Inflammatory macrophage treated with lipopolysaccharide for 4 hours (primary cell): Measurements from ENCODE around the gene MYO1F.
A peak's percentile ranks its signal among the peaks of the same experiment; 100 is the strongest.
"Not testable (repeated sequence)": the region's sequence is repeated elsewhere in the genome, so short reads cannot be mapped to it uniquely, and the experiment has no call there.

Experiments
- DNase-seq: peaks from one replicate; pipeline ENCODE4 v3.0.0-alpha.2; 2020

The MYO1F gene

DNA sequence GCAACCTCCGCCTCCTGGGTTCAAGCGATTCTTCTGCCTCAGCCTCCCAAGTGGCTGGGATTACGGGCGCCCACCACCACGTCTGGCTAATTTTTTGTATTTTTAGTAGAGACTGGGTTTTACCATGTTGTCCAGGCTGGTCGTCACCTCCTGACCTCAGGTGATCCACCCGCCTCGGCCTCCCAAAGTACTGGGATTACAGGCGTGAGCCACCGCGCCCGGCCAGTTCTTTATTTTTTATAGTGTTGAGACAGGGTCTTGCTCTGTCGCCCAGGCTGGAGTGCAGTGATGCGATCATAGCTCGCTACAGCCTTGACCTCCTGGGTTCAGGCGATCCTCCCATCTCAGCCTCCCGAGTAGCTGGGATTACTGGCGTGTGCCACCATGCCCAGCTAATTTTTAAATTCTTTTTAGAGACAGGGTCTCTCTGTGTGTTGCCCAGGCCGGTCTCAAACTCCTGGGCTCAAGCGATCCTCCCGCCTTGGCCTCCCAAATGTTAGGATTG lies 62.7 kb downstream of the MYO1F start:
- not testable (repeated sequence) for DNase-seq

DNA sequence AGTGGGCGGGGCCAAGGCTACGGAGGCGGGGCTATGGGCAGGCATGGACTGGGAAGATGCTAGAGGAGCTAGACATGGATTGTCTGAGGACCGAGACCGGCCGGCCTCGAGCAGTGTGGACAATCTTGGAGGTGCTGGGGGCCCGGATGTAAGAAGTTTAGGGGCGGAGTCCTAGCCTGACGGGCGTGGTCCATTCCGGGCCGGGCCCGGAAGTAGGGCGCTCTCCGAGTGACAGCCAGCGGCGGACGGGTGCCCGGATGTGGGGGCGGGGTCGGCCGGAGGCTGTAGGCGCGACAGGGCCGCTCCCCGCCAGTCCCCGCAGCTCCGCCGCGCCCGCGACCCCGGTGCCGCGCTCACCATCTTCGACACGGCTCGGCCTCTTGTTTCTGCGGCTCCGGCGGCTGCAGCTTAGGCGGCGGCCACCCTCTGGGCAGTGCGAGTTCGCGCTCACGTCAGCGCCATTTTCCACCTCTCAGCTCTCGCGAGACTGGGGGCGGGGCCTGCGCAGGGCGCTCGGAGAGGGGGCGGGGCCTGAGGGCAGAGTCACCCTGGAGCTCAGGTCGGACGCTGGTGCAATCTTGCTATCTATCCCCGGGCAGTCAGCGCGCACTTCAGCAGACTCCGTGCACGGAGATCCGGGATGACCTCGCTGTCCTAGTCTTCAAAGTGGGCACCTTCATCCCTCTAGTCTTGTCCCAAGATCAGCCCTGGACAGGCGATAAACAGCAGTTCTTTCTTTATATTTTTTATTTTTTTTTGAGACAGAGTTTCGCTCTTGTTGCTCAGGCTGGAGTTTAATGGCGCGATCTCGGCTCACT lies 63.3 kb downstream of the MYO1F start, which contains the start of gene ZNF414:
Gene ZNF414, minus strand, starts transcription at position 481 of the 818 bp plus-strand sequence. Its CDS starts 121 bp downstream, at position 360.
- DNase-seq: peak; percentile 96

DNA sequence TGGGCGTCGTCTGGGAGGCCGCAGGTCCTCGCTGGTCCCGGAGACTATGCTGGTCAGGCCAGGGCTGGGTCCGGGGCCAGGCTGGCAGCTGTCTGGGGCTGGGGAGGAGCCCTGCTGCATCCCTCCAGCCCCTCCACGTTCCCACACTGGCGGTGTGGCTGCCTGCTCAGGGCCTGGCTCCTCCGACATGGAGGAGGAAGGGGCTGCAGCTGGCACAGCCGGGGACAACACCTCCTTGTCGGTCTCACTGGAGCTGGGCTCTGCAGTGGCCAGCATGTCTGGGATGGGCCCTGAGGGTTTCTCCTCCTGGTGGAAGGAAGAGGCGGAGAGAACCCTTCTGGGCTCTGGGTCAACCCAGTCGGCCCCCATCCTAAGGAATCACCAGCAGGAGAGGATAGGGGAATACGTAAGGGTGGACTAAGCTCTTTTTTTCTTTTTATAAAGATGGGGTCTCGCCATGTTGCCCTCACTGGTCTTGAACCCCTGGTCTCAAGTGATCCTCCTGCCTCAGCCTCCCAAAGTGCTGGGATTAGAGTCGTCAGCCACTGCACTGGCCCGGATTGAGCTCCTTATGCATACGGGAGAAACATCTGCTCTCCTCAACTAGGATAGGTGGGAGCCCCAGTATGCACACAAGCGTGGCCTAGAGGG lies 64.1 kb downstream of the MYO1F start:
- DNase-seq: no peak

DNA sequence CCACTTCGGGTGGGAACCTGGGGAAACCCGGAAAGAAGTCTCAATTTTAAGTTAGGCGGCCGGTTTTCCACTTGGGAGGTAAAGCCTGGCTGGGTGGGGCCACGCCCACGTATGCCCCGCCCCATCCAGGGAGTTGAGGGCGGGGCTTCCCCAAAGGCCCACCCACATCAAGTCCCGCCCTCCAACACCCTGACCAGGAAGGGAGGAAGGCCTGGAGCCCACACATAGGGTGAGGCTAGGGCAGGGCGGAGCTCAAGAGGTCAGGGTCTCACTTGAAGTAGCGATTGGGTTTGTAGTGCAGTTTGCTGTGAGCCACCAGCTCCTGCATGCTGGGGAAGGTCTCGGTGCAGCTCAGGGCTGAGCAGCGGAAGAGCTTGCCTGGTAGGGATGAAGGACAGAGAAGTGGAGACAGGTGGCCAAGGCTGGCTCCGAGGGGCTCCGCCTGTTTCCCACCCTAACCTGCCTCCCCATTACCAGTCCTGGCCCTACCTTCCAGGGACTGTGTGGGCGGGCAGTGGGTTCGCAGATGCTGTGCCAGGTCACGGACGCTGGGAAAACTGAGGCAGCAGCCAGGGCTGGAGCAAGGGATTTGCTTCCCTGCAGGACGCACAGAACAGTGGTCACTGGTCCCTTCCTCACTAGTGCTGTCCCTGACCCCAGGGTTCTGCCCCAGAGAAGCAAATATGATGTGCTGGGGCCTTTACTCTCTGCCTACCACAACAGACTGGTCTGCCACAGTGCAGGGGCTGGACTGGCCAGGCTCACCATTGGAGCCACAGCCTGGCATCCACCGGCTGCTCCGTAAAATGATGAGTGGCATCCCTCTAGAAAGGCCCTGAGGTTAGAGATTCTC lies 64.9 kb downstream of the MYO1F start:
- peak; percentile 57 for DNase-seq

DNA sequence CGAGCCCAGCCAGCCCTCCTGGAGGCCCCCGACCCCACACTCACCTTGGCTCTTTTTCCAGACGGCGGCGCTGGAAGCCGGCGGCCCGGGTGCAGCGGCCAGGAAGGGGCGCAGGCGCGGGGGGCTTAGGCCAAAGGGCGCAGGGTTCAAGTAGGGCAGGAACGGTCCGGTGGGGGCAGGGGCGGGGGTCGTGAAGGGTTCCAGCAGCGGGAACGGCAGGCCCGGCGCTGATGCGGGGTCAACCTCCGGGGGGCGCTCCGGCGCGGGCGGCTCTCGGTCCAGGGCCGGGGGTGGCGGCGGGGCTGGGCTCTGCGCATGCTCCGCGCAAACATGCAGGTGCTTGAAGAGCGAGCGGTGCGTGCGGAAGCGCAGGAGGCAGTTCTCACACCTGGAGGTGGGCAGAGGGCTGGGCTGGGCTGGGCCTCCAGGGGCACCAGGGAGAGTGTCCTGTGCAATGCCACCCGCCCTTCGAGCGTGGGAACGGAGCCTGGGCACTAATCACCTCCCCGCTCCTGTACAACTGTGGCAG lies 65.6 kb downstream of the MYO1F start:
- DNase-seq: no peak

DNA sequence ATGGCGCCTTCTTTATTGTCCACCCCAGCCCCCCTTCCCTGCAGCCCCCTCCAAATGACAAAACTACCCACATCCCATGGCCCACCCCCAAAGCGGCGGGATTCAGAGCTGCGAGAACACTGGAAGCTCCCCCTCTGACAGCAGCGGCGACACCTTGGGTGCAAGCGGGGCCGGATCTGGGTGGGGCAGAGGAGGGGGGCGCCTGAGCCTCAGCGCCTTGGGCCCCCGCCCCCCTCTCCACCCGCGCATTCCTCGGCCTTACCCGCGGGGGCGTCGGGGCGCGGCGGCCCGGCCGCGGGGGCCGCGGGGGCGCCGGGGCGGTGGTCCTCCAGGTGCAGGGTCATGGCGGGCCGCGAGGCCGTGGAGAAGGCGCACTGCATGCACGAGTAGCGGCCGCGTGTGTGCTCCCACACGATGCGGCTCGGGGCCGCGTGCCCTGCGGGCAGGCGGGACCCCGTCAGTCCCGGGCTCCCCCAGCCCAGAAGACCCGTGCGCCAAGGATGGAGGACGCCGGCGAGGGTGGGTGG lies 66.6 kb downstream of the MYO1F start:
- no peak for DNase-seq

DNA sequence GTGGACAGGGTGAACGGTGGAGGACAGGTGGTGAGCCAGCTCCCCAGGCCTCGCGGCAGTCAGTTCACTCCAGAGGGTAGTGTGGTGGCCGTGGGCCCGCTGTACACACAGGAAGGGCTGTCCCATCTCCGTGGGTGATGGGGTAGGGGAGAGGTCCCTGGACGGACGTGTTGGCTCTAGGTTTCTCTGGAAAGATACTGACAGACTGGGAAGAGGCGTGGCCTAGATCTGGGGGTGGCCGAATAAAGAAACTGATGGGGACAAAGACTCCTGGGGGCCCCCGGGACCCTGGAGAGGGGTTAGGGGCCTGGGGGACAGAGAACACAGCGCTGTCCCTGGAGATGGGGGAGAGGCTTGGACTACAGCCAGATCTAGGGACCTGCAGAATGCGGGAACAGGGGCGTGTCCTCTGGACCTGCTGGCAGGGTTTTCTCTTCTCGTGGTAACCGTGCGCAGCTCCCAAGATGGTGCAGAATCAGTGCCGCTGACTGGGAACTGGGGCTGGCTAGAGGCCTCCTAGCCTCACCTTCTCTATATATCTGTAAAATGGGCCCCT lies 70.8 kb downstream of the MYO1F start:
- no peak for DNase-seq

DNA sequence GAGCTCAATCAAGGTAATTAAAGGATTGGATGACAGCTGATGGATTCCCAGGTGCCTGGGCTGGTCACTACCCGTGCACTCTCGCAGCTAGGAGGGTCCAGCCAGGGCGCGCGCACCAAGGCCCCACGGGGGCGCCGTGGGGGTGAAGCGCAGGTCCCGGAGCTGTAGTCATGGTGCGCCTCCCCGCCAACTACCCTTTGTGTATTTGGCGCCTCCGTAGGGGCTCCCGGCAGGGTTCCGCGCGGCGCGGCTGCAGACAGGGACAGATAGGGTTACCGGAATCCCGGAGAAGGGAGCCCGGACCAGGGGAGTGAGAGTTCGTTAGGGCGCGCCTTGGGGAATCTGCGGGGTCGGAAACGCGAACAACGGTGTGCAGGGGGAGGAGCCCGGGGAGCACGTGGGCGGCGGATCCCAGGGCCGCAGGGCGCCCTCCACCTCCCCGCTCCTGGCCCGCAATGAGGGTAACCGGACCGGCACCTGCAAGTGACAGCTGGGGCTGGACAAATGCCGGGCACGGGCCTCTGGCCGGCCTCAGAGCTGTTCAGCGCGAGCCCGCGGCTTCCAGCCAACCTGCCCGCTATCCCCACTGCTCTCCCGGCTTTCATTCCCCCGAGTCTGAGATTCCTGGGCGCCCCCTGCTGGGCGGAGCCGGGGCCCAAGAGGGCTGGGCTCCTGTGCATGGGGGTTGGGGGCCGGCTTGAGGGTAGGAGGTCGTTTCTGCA lies 71.4 kb downstream of the MYO1F start:
- DNase-seq: peak; percentile 54

DNA sequence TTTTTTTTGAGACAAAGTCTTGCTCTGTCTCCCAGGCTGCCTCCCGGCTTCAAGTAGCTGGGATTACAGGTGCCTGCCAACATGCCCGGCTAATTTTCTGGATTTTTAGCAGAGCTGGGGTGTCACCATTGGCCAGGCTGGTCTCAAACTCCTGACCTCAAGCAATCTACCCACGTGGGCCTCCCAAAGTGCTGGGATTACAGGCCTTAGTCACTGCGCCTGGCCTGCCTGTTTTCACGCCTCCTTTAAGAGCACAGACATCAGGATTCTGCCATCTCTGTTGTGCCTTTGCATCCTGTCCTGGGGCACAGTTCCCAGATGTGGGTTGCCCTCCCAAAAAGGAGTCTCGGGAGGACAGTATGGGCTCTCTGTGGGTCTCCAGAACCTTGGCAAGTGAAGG lies 72.3 kb downstream of the MYO1F start:
- peak; percentile 30 for DNase-seq

DNA sequence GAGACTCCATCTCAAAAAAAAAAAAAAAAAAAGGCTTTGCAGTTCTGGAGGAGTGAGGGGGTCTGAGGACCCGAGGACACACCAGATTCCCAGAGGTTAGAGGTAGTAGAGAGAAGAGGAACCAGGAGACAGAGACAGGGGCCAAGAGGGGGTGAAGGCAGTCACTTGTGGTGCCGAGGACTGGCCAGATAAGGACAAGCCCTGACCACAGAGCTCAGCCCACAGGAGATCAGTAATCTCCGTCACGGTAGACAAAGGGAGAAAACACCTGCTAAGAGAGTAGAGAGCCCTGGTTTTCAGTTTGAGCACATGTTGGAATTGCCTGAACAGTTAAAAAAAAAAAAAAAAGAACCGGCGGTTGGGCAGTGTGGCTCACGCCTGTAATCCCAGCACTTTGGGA lies 73.1 kb downstream of the MYO1F start:
- DNase-seq: no peak

DNA sequence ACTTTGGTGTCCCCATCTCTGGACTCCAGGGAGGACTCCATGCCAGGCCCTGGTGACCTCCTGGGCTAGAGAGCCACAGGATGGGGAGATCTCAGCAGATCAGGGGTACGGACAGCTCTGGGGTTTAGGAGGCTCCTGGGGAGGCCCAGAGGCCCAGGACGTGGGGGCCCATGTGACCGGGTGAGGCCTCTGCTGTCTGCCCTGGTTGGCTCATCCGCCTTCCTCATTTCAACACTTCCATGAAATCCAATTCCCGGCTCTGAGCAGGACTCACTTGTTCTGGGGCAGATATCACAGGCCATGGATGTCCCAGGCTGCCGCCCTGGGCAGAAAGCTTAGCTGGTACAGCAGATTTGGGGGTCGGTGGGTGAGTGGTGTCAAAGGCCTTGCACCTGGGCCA lies 73.7 kb downstream of the MYO1F start:
- DNase-seq: peak; percentile 83

DNA sequence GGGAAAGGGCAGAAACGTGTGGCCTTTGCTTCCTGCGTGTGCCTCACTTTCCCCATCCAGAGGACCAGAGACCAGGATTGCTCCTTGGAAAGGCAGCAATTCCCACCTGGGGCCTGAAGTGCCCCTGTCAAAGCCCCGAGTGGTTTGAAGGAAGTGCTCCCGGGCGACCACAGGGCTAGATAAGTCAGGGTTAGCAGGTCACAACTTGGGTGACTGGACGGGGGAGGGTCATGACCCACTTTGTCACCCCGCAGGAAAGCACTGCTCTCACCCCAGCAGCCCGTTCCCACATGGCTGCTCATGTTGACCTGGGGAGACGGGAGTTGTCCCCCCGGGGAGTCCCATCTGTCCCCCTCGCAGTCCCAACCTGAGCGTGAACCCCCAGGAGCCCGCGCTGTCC lies 75.3 kb downstream of the MYO1F start:
- no peak for DNase-seq

DNA sequence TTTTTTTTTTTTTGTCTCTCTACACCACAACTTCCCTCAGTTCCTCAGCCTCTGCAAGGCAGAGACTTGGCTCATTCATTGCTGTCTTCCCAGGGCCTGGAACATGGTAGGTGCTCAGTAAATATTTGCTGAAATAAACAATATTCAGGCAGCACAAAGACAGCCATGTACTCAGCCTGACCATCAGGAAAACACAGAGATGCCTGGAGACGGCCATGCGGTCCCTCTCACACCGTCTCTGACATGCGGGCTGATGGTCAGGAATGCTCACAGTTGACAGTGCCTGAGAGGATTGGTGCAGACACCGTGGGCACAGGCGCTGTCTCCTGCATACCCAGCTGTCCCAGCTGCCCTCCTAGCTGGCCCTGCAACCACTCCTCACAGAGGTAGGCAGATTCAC lies 75.7 kb downstream of the MYO1F start:
- no peak for DNase-seq

DNA sequence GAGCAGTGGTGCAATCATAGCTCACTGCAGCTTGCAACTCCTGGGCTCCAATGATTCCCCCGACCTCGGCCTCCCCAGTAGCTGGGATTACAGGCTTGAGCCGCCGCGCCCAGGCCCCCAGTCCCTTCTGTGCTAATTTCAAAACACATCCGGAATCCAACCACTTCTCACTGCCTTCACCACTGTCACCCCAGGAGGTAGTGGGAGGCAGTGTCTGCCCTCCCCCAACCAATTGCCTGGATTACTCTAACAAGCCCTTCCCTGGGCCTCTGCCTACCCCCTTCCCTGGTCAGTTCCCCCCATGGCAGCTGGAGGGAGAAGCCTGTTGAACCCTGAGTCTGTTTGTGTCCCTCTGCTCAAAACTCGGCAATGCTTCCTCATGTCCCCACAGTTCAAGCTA lies 77.1 kb downstream of the MYO1F start:
- peak; percentile 71 for DNase-seq

DNA sequence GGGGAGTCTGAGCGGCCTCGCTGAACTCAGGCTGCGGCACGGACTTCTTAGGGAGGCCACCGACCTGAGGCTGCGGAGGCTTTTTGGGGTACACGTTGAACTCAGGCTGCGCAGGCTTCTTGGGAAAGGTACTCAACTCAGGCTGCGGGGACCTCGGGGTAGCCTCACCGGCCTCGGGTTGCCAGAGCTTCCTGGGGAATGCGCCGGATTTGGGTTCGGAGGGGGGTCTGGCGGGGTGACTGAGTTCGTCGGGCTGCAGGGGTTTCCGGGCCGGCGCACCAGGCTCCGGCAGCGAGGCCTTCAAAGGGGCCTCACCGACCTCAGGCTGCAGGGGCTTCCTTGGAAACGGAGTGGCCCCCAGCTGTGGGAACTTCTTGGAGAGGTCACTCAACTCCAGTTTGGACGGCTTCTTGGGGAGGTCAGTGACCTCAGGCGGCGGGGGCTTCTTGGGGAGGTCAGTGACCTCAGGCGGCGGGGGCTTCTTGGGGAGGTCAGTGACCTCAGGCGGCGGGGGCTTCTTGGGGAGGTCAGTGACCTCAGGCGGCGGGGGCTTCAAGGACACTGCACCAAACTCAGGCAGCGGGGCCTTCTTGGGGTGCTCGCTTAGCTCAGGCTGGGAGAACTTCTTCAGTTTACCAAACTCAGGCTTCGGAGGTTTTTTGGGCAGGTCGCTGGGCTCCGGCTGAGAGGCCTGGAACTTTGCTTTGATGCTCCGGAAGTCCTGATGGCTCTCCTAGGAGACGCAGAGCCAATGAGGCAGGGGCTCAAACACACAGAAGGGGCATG lies 78.0 kb downstream of the MYO1F start:
- DNase-seq: no peak

DNA sequence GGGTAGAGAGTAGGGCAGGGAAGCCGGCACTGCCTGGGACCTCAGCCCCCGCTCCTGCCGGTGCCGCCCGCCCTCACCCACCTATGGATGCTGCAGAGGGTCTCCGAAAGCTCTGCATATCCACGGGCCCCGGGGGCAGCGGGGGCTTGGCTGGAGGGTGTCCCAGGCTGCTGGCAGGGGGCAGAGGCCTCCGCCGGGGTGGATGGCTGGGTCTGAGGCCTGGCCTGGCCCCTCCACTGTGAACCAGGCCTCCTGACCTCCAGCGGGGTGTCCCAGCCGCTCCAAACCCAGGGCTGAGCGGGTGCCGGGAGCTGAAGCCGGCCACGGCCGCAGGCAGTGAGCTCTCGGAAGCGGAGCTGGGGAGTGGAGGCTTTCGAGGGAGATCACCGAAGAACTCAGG lies 78.9 kb downstream of the MYO1F start:
- no peak for DNase-seq

DNA sequence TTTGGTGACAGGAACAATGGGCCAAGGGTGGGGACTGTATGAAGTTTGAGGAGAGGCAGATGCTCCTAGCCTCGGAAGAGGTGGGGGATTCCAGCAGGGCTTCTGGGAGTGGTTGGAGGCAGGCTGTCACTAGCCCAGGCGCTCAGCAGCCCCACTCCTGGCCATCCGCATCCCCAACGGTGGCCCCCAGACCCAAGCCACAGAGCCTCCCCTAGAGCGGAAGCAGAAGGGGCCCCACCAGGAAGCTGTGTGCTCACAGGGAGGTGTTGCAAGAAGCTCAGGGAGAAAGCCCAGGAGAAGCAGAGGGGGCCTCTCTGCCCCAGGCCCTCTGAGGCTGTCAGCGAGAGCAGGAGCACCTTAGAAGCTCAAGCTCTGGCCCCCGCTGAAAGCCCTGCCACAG lies 83.1 kb downstream of the MYO1F start:
- peak; percentile 43 for DNase-seq

DNA sequence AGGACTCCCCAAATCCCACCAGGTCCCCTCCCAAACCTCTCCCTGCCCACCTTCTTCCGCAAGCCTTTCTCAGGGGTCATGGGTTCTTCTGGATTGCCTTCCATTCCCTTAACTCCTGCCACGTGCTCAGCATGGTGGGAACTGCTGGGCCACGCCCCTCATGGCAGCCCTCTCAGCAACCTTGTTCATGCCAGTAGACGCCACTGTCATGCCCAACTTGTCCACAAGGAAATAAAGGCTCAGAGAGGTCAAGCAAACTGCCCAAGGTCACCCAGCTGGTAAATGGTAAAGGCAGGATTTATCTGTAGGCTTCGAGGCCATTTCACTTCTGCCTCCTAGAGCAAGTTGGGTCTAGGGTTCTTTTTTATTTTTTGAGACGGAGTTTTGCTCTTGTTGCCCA lies 85.7 kb downstream of the MYO1F start:
- no peak for DNase-seq

DNA sequence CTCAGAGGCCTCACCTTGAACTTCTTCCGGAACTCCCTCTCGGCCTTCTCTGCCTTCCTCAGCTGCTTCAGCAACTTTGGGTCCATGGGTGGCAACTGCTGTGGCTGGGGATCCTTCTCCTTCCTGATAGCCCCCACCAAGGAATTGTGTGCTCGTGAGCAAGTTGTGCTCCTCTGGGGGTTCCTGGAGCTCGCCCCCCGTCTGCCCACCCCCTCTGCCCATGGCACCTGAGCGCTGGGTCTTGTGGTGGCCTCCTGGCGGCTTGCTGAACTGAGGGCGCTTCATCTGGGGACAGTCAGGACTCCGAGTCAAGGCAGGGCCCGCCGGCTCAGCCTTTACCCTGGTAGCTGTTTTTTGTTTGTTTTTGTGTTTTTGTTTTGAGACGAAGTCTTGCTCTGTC lies 86.4 kb downstream of the MYO1F start:
- no peak for DNase-seq

DNA sequence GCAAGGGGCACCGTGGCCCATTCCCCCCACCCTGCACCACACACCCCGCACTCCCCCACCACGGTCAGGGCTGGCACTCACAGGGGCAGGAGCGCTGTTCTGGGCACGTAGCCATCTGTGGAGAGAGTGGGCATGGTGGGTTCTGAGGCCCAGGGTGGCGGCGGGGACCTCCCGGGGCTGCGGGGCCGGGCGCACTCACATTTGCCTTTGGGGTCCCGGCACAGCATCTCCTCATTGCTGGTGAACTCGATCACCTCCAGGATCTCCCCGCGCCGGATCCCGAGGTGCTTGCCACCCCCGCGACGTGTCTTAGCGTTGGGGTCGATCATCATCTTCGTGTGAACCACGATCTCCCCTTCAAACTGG lies 86.9 kb downstream of the MYO1F start:
- DNase-seq: no peak
